Raji (cell line): ENCODE results near the gene SZT2.

ENCODE experiments used
- POLR2A ChIP-seq: IDR thresholded peaks from 2 replicates; pipeline ENCODE4 v1.6.1; 2011; ENCODE audit warnings: low read depth, low read length, control low read depth; ENCODE audit not compliant: insufficient read depth

The SZT2 gene

GRCh38 chr1:43372172-43372571 is 17.5 kb upstream of the SZT2 start:
- no peak for TF ChIP-seq POLR2A

- no peak for TF ChIP-seq POLR2A
Observed at GRCh38 chr1:43373066-43373940, 16.4 kb upstream of the SZT2 start.

- no peak for TF ChIP-seq POLR2A
Observed at GRCh38 chr1:43376723-43377235, 12.9 kb upstream of the SZT2 start.

- TF ChIP-seq POLR2A: no peak
Observed at GRCh38 chr1:43377831-43378230, 11.9 kb upstream of the SZT2 start.

DNA sequence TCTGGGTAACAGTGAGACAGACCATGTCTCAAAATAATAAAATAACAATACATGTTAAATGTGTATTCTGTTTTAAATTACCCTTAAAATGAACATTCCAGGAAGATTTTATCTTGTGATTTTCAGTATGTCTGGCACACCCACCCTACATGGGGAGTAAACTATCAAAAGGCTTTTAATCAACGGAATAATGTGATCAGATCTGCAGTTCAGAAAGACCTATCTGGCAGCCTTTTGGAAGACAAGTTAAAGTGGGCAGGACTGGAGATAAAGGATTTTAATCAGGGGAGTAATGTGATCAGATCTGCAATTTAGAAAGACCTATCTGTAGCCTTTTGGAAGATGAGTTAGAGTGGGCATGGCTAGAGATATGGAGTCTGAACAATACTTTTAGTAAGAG is 10.2 kb upstream of the SZT2 start:
- no peak for TF ChIP-seq POLR2A

GRCh38 chr1:43381612-43382011 is 8.1 kb upstream of the SZT2 start:
- no peak for TF ChIP-seq POLR2A

DNA sequence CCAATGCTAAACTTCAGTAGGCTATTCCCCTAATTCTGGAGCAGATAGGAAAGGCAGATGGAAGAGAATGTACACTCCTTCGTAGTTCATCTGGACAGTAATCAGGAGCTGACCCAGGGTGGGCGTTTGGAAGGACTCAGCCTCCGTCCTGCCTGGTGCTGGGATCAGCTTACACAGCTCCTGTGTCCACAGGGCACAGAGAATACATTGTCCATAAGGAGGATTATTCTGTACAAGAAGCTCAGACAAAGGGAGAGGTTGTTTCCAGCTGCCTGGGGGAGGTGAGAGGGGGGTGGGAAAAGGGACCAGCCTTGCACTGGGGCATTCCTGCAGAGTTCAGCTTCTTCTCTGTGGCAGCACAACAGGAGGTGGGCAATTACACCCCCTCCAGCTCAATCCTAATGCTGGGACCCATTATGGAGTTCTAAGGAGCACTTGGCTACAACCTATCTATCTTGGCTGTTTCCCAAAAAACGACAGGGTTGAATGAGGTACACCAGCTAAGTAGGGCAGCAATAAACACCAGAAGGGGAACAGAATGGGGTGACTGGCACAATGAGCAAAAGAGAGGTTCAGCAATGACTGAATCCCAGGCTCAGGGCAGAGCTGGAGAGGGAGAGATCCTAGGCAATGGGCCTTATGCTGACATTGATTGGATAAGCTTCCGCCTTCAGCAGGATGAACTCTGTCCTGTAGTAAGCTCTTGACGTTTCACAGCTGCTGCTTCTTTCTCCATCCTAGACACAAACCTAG is 7.5 kb upstream of the SZT2 start:
- TF ChIP-seq POLR2A: no peak

DNA sequence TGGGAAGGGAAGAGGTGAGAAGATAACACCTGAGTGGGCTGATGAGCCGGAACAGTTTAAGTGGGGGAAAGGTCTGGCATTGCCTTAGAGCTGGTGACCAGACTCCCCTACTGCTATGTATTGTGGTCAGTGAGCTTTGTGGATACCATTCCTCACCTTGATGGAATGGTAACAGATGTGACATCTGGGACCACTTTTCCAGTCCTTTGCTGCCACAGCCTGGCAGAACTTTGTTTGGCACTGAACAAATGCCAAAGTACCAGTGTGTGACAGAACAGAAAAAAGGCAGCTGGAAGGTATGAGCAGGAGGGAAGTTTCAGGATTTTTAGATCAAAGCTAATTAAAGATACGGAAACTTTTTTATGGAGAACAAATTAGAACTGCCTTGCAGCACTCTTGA is 6.2 kb upstream of the SZT2 start:
- TF ChIP-seq POLR2A: no peak

- TF ChIP-seq POLR2A: no peak
Observed at GRCh38 chr1:43386676-43387075, 3.0 kb upstream of the SZT2 start.

GRCh38 chr1:43387976-43388599 is 1.6 kb upstream of the SZT2 start:
- TF ChIP-seq POLR2A: no peak

GRCh38 chr1:43388613-43389012 is 1.1 kb upstream of the SZT2 start:
- no peak for TF ChIP-seq POLR2A

- TF ChIP-seq POLR2A: no peak
Observed at GRCh38 chr1:43392702-43393101, 3.0 kb downstream of the SZT2 start.

GRCh38 chr1:43395523-43395922 is 5.8 kb downstream of the SZT2 start:
- TF ChIP-seq POLR2A: no peak

DNA sequence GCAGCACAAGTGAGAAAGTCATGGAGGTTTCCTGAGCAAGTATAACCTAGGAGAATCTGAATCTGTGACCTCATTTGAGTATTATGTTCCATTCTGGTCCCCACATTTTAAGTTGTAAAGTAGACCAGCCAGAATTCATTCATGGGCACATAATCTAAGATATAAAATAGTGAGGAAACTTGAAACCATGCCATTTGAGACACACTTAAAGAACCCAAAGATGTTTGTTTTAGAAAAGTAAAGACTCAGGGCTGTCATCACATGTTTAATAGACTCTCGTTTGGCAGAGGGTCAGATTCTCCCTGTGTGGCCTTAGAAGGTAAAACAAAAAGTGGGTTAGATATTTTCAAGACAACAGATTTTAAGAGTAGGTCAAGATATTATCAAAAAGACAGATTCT is 6.4 kb downstream of the SZT2 start:
- no peak for TF ChIP-seq POLR2A

DNA sequence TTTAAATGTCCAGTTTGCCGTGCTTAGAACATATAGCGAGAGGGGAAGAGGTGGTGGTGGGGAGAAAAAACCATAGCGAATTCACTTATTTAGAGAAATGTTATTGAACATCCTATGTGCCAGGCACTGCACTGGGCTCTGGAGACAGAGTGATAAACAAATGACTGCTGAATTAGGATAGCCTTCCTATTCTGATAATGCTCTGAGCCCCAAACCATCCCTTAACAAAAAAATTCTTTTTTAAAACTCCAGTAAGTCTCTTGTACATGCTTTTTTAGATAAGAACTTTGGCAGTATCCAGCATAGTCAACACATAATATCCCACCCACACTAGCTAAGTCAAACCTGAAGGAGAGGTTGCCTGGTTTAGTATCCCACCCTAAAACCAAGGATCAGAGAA is 8.5 kb downstream of the SZT2 start:
- TF ChIP-seq POLR2A: no peak
